RWPE1 (cell line): ENCODE data around the gene SERPINB1.
A peak's percentile ranks its signal among the peaks of the same experiment; 100 is the strongest.

Experiments used
- CTCF ChIA-PET: fragments of 350-600 bp; sonication (Branson Sonifier 250); formaldehyde crosslinking; extraction: SDS; loops from one replicate; lab custom pipeline; 2021; lab: Yijun Ruan, JAX
- POLR2A ChIA-PET: fragments of 400-600 bp; formaldehyde crosslinking; extraction: SDS; loops from one replicate; lab custom pipeline; 2020; ENCODE audit warnings: antibody characterized with exemption; ENCODE audit not compliant: low non-redundant PET; lab: Yijun Ruan, JAX
- DNase-seq: peaks from one replicate; pipeline ENCODE4 v3.0.0; 2012; ENCODE audit warnings: low spot score
- H3K27ac ChIP-seq: fragments of 450-650 bp; 2 replicates; pipeline ENCODE4 v1.5.1; 2017
- CTCF ChIP-seq: fragments of 450-650 bp; conservative IDR thresholded peaks from 2 replicates; pipeline ENCODE4 v1.5.1; 2017; ENCODE audit warnings: low read depth, mild to moderate bottlenecking

Gene SERPINB1

GRCh38 chr6:2786269-2786668 lies 55.4 kb downstream of the SERPINB1 start:
- ChIA-PET POLR2A (no interaction called here), CTCF (no interaction called here)
- no peak for DNase-seq
- no peak for TF ChIP-seq CTCF
- H3K27ac ChIP-seq: no peak overlapping the region

GRCh38 chr6:2784930-2785329 lies 56.7 kb downstream of the SERPINB1 start:
- no peak for TF ChIP-seq CTCF
- H3K27ac ChIP-seq: no peak overlapping the region
- POLR2A ChIA-PET: no interaction called here
- DNase-seq: no peak
- CTCF ChIA-PET: no interaction called here

- no peak for TF ChIP-seq CTCF
- H3K27ac ChIP-seq: no peak overlapping the region
- ChIA-PET CTCF (interaction anchor here (0.8 kb wide), 1 partner anchor 46 kb away, joined by 3 read pairs; no protein-coding TSS in a partner anchor), POLR2A (no interaction called here)
- no peak for DNase-seq
Observed at GRCh38 chr6:2784061-2784460, 57.6 kb downstream of the SERPINB1 start.

GRCh38 chr6:2783188-2783963 lies 58.3 kb downstream of the SERPINB1 start:
- ChIA-PET CTCF (interaction anchor here (0.6 to 0.8 kb wide), 2 partner anchors 45 to 1337 kb away, joined by 3 to 5 read pairs; no protein-coding TSS in a partner anchor), POLR2A (no interaction called here)
- TF ChIP-seq CTCF: no peak
- H3K27ac ChIP-seq: no peak overlapping the region; the same call in 1 of the 2 replicates
- DNase-seq: no peak

GRCh38 chr6:2782825-2783187 lies 58.9 kb downstream of the SERPINB1 start:
- H3K27ac ChIP-seq: no peak overlapping the region; the same call in 1 of the 2 replicates
- ChIA-PET CTCF (interaction anchor here (0.6 kb wide), 1 partner anchor 1338 kb away, joined by 5 read pairs; no protein-coding TSS in a partner anchor), POLR2A (no interaction called here)
- no peak for TF ChIP-seq CTCF
- DNase-seq: no peak

- ChIA-PET POLR2A (no interaction called here), CTCF (interaction anchor here (0.6 kb wide), 1 partner anchor 1338 kb away, joined by 5 read pairs; no protein-coding TSS in a partner anchor)
- no peak for DNase-seq
- peak overlapping the region; percentile 10; the same call in 1 of the 2 replicates for H3K27ac ChIP-seq
- TF ChIP-seq CTCF: no peak
Observed at GRCh38 chr6:2782356-2782708, 59.3 kb downstream of the SERPINB1 start.
